DMS53 treated with DMSO at 0.1 percent for 48 hours (cell line): Measurements from ENCODE around the gene EFCAB8.

Source experiments
- DNase-seq: peaks from one replicate; lab custom pipeline; 2025; ENCODE audit not compliant: unreplicated experiment; lab: John Stamatoyannopoulos, UW

EFCAB8 gene

GRCh38 chr20:32909896-32910571 is 51.3 kb downstream of the EFCAB8 start:
- DNase-seq: no peak

GRCh38 chr20:32911355-32911754 is 52.6 kb downstream of the EFCAB8 start:
- no peak for DNase-seq

- no peak for DNase-seq
These were observed 54.0 kb downstream of the EFCAB8 start for GRCh38 chr20:32912688-32913087.

- DNase-seq: no peak
These were observed 55.3 kb downstream of the EFCAB8 start for GRCh38 chr20:32914031-32914430.

- DNase-seq: no peak
These were observed 58.6 kb downstream of the EFCAB8 start for GRCh38 chr20:32917191-32917950.

- DNase-seq: no peak
These were observed 59.6 kb downstream of the EFCAB8 start for GRCh38 chr20:32918296-32918695.

- DNase-seq: no peak
These were observed 60.0 kb downstream of the EFCAB8 start for GRCh38 chr20:32918751-32919150.

- DNase-seq: no peak
These were observed 61.3 kb downstream of the EFCAB8 start for GRCh38 chr20:32920066-32920465.

GRCh38 chr20:32920530-32921298 is 62.0 kb downstream of the EFCAB8 start:
- no peak for DNase-seq

- no peak for DNase-seq
These were observed 63.7 kb downstream of the EFCAB8 start for GRCh38 chr20:32922466-32922865.

- DNase-seq: no peak
These were observed 66.1 kb downstream of the EFCAB8 start for GRCh38 chr20:32924781-32925180.

- no peak for DNase-seq
These were observed 66.9 kb downstream of the EFCAB8 start for GRCh38 chr20:32925481-32926196.

- DNase-seq: no peak
These were observed 70.4 kb downstream of the EFCAB8 start for GRCh38 chr20:32929162-32929561.

- DNase-seq: no peak
These were observed 71.5 kb downstream of the EFCAB8 start for GRCh38 chr20:32930181-32930580.

- no peak for DNase-seq
These were observed 72.0 kb downstream of the EFCAB8 start for GRCh38 chr20:32930701-32931100.

- DNase-seq: no peak
These were observed 75.9 kb downstream of the EFCAB8 start for GRCh38 chr20:32934580-32934979.

- no peak for DNase-seq
These were observed 82.6 kb downstream of the EFCAB8 start for GRCh38 chr20:32941155-32941885.

- DNase-seq: no peak
These were observed 84.8 kb downstream of the EFCAB8 start for GRCh38 chr20:32943490-32944052.

GRCh38 chr20:32945710-32946221 is 87.0 kb downstream of the EFCAB8 start:
- DNase-seq: peak; percentile 1

- no peak for DNase-seq
These were observed 87.9 kb downstream of the EFCAB8 start for GRCh38 chr20:32946629-32947028.
